Uterus (tissue), 2 donors: ENCODE results near the gene NEGR1.

Experiments used
- CTCF ChIP-seq, 4 experiments: fragments of 200-600 bp in 2 of 4; fragments of 450-650 bp in 2 of 4; sonication (generic) in 2 of 4; IDR thresholded peaks; one replicate each; pipeline ENCODE4 v1.5.1; 2016 to 2019; ENCODE audit warnings: antibody characterized with exemption in 4 of 4, mild to moderate bottlenecking in 2 of 4, moderate library complexity in 1 of 4
- POLR2A ChIP-seq, 2 donors: fragments of 450-650 bp; IDR thresholded peaks; one replicate each; pipeline ENCODE4 v1.6.1; 2016; ENCODE audit warnings: antibody characterized with exemption in 2 of 2, mild to moderate bottlenecking in 1 of 2, moderate library complexity in 1 of 2

- TF ChIP-seq CTCF (IDR thresholded peaks at IDR 0.05), result no peak
- TF ChIP-seq POLR2A (IDR thresholded peaks at IDR 0.05), result no peak
Measured at GRCh38 chr1:72262735-72263134, 19.6 kb downstream of the NEGR1 start.
